Type B pancreatic cell (in vitro differentiated cells): ENCODE results near the gene ATP5F1C. TPM values are rescaled to one million over a fixed set of nuclear protein-coding genes. Genes with fewer than 3 reads are reported as not detected.
A peak's percentile ranks its signal among the peaks of the same experiment; 100 is the strongest.

Source experiments
- DNase-seq: peaks from one replicate; pipeline ENCODE4 v3.0.0; 2021; ENCODE audit warnings: mixed read lengths; ENCODE audit not compliant: unreplicated experiment; ENCODE audit errors: extremely low spot score
- H3K27ac Mint-ChIP-seq: 2 replicates; pipeline ENCODE4 v1.8.0; 2021; ENCODE audit warnings: mild to moderate bottlenecking, mixed read lengths
- H3K27me3 Mint-ChIP-seq: 2 replicates; pipeline ENCODE4 v1.8.0; 2021; ENCODE audit warnings: mixed read lengths
- H3K36me3 Mint-ChIP-seq: 2 replicates; pipeline ENCODE4 v1.8.0; 2021; ENCODE audit warnings: mixed read lengths
- H3K4me1 Mint-ChIP-seq: one replicate; pipeline ENCODE4 v1.8.0; 2021; ENCODE audit warnings: mixed read lengths; ENCODE audit not compliant: unreplicated experiment
- H3K4me3 Mint-ChIP-seq: 2 replicates; pipeline ENCODE4 v1.8.0; 2021; ENCODE audit warnings: mild to moderate bottlenecking, mixed read lengths
- H3K9me3 Mint-ChIP-seq: 2 replicates; pipeline ENCODE4 v1.8.0; 2021; ENCODE audit warnings: mixed read lengths
- CTCF ChIP-seq: fragments of 200-600 bp; sonication (generic); conservative IDR thresholded peaks from 2 replicates; pipeline ENCODE4 v1.5.0; 2021; ENCODE audit warnings: antibody characterized with exemption, mild to moderate bottlenecking
- total RNA-seq: library from RNA; stranded (reverse); gene quantifications from 2 replicates; pipeline ENCODE4 v1.2.1, GENCODE V29; 2021; ENCODE audit warnings: low replicate concordance

ATP5F1C gene
- total RNA-seq, 1 donor from 2014 or later: 244 TPM

DNA sequence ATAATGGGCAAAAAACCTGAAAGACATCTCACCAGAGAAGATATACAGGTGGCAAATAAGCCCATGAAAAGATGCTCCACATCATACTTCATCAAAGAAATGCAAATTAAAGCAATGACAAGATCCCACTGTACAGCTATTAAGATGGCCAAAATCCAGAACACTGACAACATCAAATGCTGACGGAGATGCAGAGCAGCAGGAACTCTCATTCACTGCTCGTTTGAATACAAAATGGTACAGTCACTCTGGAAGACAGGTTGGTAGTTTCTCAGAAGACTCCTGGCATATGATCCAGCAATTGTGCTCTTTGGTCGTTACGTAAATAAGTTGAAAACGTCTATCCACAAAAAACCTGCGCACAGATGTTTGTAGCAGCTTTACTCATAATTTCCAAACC, 35.7 kb upstream of the ATP5F1C start:
- TF ChIP-seq CTCF: no peak
- Mint-ChIP-seq H3K27me3 (no peaks in the 10 kb centered on the region), H3K4me1 (no peaks in the 10 kb centered on the region), H3K4me3 (no peak overlapping the region), H3K27ac (no peak overlapping the region), H3K36me3 (peaks cover 40% of the 10 kb centered on the region), H3K9me3 (no peaks in the 10 kb centered on the region)
- DNase-seq: no peak

GRCh38 chr10:7755103-7755502, 32.9 kb upstream of the ATP5F1C start:
- Mint-ChIP-seq H3K36me3 (peaks cover 45% of the 10 kb centered on the region), H3K4me3 (no peak overlapping the region), H3K9me3 (no peaks in the 10 kb centered on the region), H3K27ac (no peak overlapping the region), H3K4me1 (no peaks in the 10 kb centered on the region), H3K27me3 (no peaks in the 10 kb centered on the region)
- no peak for TF ChIP-seq CTCF
- DNase-seq: no peak

DNA sequence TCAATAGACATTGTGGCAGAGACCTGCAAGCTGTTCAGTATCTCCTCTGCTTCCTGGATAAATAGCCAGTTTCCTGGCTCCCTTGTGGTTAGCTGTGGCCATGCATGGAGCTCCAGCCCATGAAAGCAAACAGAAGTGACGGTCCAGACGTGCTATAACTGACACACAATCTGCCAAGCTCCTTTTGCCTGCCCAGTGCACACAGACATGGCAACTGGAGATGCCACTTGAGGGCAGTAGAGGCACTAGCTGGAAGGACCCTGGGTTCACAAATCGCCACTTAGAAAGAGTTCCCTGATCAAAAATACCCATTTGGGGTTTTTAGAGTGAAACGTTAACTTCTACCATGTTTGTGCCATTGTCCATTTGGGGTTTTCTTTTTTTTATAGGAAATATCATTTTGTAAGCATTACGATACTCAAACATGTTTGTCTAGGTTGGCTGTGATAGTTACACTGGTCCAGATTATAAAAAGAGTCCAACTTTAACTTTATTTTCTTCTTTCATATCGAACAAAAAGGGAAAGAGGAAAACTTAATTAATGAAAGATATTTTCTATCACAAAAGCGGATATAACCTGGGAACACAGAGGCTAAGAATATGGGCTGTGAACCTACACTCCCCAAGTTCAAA, 31.5 kb upstream of the ATP5F1C start:
- H3K4me3 Mint-ChIP-seq: no peak overlapping the region
- no peak overlapping the region for H3K27ac Mint-ChIP-seq
- H3K27me3 Mint-ChIP-seq: no peaks in the 10 kb centered on the region
- no peak for DNase-seq
- TF ChIP-seq CTCF: peak; percentile 52
- H3K36me3 Mint-ChIP-seq: peaks cover 47% of the 10 kb centered on the region
- no peaks in the 10 kb centered on the region for H3K4me1 Mint-ChIP-seq
- H3K9me3 Mint-ChIP-seq: no peaks in the 10 kb centered on the region

DNA sequence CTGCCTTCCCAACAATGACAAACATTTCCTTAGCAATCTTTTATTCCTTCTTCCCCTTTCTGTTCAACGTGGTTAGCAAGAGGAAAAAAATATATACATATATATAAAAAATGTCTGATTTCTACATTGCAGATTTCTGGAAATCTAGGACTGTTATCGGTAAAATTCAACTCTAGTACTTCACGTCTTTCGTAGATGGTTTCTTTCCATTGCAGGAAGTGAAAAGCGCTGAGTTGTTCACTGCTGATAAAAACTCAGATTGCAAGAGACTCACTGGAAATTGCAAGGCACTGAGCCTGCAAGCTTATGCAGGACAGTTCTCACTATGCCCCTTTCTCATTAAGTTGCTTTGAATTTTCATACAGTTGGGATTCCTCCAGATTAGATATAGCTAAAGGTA, 24.0 kb upstream of the ATP5F1C start:
- H3K27ac Mint-ChIP-seq: no peak overlapping the region
- no peaks in the 10 kb centered on the region for H3K4me1 Mint-ChIP-seq
- no peaks in the 10 kb centered on the region for H3K27me3 Mint-ChIP-seq
- DNase-seq: no peak
- TF ChIP-seq CTCF: no peak
- H3K9me3 Mint-ChIP-seq: no peaks in the 10 kb centered on the region
- H3K36me3 Mint-ChIP-seq: peaks cover 31% of the 10 kb centered on the region
- no peak overlapping the region for H3K4me3 Mint-ChIP-seq

DNA sequence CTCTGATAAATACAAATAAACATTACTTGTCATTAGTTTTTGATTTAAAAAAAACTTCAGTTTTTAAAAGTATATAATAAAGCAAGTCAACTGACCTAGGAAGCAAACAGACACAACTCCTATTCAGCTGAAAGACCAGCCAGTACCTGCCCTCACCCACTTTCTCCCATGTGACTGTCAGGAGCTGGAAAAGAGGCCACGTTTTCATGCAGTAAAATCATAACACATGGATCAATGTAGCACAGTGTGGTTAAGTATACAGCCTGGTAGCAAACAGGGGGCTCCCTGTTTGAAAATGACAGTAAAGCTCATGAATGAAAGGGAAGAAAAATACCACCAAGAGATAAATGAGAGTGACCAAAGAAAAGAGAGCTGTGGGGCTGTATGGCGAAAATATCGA, 21.7 kb upstream of the ATP5F1C start:
- H3K36me3 Mint-ChIP-seq: peaks cover 29% of the 10 kb centered on the region

More for the DNA sequence above, 21.7 kb upstream of the ATP5F1C start:
- DNase-seq: no peak
- Mint-ChIP-seq H3K9me3 (no peaks in the 10 kb centered on the region), H3K4me1 (no peaks in the 10 kb centered on the region), H3K4me3 (no peak overlapping the region), H3K27me3 (no peaks in the 10 kb centered on the region), H3K27ac (no peak overlapping the region)
- TF ChIP-seq CTCF: no peak
